OCI-LY7 (cell line): ENCODE data around the gene OR51A2. TPM values are rescaled to one million over a fixed set of nuclear protein-coding genes. Genes with fewer than 3 reads are reported as not detected.

ENCODE experiments used
- BruUV-seq: library from RNA; stranded (reverse); fragments of 400-500 nt; replicated peaks from 2 replicates; lab custom pipeline; 2021; lab: Mats Ljungman, UMichigan
- CTCF ChIA-PET: fragments of 300-600 bp; sonication (Branson Sonifier 250); formaldehyde crosslinking; loops from one replicate; lab custom pipeline; 2022; ENCODE audit warnings: antibody characterized with exemption; ENCODE audit not compliant: unreplicated experiment; lab: Charles Lee
- POLR2A ChIA-PET: fragments of 300-600 bp; sonication (Branson Sonifier 250); formaldehyde crosslinking; loops from one replicate; lab custom pipeline; 2022; ENCODE audit warnings: antibody characterized with exemption; lab: Charles Lee
- DNase-seq: peaks from one replicate; pipeline ENCODE4 v3.0.0-alpha.2; 2015; ENCODE audit warnings: low spot score
- H2AFZ ChIP-seq: fragments of 200-600 bp; sonication (generic), shearing (Covaris generic); 2 replicates; pipeline ENCODE4 v1.6.1; 2014; ENCODE audit warnings: mild to moderate bottlenecking, antibody characterized with exemption, low read length, moderate library complexity
- H3K27ac ChIP-seq: fragments of 200-600 bp; sonication (generic); 2 replicates; pipeline ENCODE4 v1.5.1; 2014; ENCODE audit warnings: mixed run types, low read depth, mild to moderate bottlenecking, moderate library complexity, low read length, inconsistent platforms; ENCODE audit not compliant: poor library complexity, severe bottlenecking
- H3K36me3 ChIP-seq: fragments of 200-600 bp; sonication (generic); 2 replicates; pipeline ENCODE4 v1.6.1; 2014; ENCODE audit warnings: mild to moderate bottlenecking, antibody characterized with exemption, low read length, moderate library complexity, mixed read lengths; ENCODE audit not compliant: insufficient read depth
- H3K4me1 ChIP-seq: fragments of 200-600 bp; sonication (generic); 2 replicates; pipeline ENCODE4 v1.5.1; 2014; ENCODE audit warnings: mild to moderate bottlenecking, low read length; ENCODE audit not compliant: insufficient read depth, poor library complexity, severe bottlenecking
- H3K4me2 ChIP-seq: fragments of 200-600 bp; sonication (generic); 2 replicates; pipeline ENCODE4 v1.6.1; 2014; ENCODE audit warnings: mild to moderate bottlenecking, low read length
- H3K4me3 ChIP-seq: fragments of 200-600 bp; sonication (generic); 2 replicates; pipeline ENCODE4 v1.5.1; 2014; ENCODE audit warnings: mild to moderate bottlenecking, low read depth, low read length; ENCODE audit not compliant: poor library complexity, severe bottlenecking
- H3K79me2 ChIP-seq: fragments of 200-600 bp; sonication (generic); 2 replicates; pipeline ENCODE4 v1.6.1; 2016; ENCODE audit warnings: low read depth, mild to moderate bottlenecking, low read length, moderate library complexity, mixed read lengths; ENCODE audit not compliant: insufficient read depth
- H3K9me2 ChIP-seq: fragments of 200-600 bp; sonication (generic); 2 replicates; pipeline ENCODE4 v1.6.1; 2016; ENCODE audit warnings: mild to moderate bottlenecking, low read length, mixed read lengths; ENCODE audit not compliant: insufficient read depth
- H3K9me3 ChIP-seq: fragments of 200-600 bp; sonication (generic); 2 replicates; pipeline ENCODE4 v1.6.1; 2014; ENCODE audit warnings: mild to moderate bottlenecking, mixed run types, low read length, mixed read lengths
- H4K20me1 ChIP-seq: fragments of 200-600 bp; sonication (generic); 2 replicates; pipeline ENCODE4 v1.6.1; 2014; ENCODE audit warnings: mild to moderate bottlenecking, antibody characterized with exemption, low read length, moderate library complexity, mixed read lengths; ENCODE audit not compliant: insufficient read depth
- EZH2phosphoT487 ChIP-seq: fragments of 200-600 bp; sonication (generic); IDR thresholded peaks from 2 replicates; pipeline ENCODE4 v1.6.1; 2018; ENCODE audit warnings: low read depth, borderline replicate concordance, mild to moderate bottlenecking, mixed run types, antibody characterized with exemption, low read length, moderate library complexity, mixed read lengths
- intact Hi-C: fragments of 100-400 bp; cut with micrococcal nuclease; formaldehyde crosslinking; loops from one replicate; pipeline ENCODE4 v1.10.0; 2022; ENCODE audit not compliant: unreplicated experiment
- total RNA-seq, 2 experiments: library from RNA; depleted of rRNA in 1 of 2; stranded (reverse); fragments of >200 nt in 1 of 2; shearing (Covaris generic) in 1 of 2; gene quantifications; 2 replicates each; pipeline ENCODE4 v1.2.3, GENCODE V29; 2014 to 2022
- TF ChIP-seq, protein P1 (sequence below): fragments of 200-600 bp; sonication (generic); conservative IDR thresholded peaks from 2 replicates; pipeline ENCODE4 v1.5.1; 2014; ENCODE audit warnings: mild to moderate bottlenecking, antibody characterized with exemption, low read length, moderate library complexity, mixed read lengths

The OR51A2 gene
- total RNA-seq, 2 experiments from 2014 or later, result not detected

DNA sequence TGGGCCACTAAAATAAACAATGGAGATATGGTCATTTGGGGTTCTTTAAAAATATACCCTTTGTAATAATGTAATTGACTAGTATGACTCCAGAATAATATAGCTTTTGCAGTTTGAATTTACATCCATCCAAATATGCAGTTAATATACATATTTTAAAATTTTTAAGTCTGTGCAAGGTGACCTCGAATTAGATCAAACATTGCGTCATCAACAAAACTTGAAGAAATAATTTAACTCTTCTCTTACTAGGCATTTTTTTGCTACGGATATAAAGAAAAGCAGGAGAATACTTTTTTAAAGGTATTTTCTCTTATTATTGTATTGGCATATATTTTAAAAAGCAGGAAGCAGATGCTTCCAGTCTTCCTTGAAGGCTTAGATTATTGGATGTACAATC, 18.8 kb downstream of the OR51A2 start:
- H4K20me1 ChIP-seq, result no peaks in the 10 kb centered on the region
- no peak overlapping the region for H3K4me2 ChIP-seq
- no peak overlapping the region for H3K4me3 ChIP-seq
- TF ChIP-seq EZH2phosphoT487, result no peak
- TF ChIP-seq, protein P1, sequence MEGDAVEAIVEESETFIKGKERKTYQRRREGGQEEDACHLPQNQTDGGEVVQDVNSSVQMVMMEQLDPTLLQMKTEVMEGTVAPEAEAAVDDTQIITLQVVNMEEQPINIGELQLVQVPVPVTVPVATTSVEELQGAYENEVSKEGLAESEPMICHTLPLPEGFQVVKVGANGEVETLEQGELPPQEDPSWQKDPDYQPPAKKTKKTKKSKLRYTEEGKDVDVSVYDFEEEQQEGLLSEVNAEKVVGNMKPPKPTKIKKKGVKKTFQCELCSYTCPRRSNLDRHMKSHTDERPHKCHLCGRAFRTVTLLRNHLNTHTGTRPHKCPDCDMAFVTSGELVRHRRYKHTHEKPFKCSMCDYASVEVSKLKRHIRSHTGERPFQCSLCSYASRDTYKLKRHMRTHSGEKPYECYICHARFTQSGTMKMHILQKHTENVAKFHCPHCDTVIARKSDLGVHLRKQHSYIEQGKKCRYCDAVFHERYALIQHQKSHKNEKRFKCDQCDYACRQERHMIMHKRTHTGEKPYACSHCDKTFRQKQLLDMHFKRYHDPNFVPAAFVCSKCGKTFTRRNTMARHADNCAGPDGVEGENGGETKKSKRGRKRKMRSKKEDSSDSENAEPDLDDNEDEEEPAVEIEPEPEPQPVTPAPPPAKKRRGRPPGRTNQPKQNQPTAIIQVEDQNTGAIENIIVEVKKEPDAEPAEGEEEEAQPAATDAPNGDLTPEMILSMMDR, result no peak
- no peaks in the 10 kb centered on the region for H3K79me2 ChIP-seq
- ChIA-PET CTCF (no interaction called here), POLR2A (no interaction called here)
- H3K9me3 ChIP-seq, result no peaks in the 10 kb centered on the region
- DNase-seq, result no peak
- no peak overlapping the region for H2AFZ ChIP-seq
- H3K36me3 ChIP-seq, result no peaks in the 10 kb centered on the region
- H3K27ac ChIP-seq, result no peak overlapping the region
- no TSS peak for BruUV-seq
- intact Hi-C loops, result no loop called here
- no peaks in the 10 kb centered on the region for H3K4me1 ChIP-seq
- no peaks in the 10 kb centered on the region for H3K9me2 ChIP-seq

DNA sequence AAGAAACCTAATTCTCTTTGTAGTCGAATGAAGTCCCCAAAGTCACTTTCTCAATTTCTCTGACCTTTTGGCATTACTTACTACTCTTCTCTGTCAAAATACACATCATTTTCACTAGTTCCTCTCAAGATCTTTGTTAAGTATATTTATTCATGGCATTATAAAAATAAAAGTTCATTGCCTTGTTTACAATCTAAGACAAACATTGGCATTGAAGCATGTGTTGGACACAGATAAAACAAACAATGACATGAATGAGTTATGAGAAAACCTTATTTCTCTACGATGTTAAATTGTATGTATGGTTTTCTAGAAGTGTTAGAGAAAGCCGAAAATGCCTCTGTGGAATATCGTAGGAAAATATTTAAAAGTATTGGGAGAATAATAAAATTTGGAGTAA, 22.8 kb downstream of the OR51A2 start:
- BruUV-seq, result no TSS peak
- H3K9me3 ChIP-seq, result no peaks in the 10 kb centered on the region
- no peaks in the 10 kb centered on the region for H3K4me1 ChIP-seq
- ChIA-PET POLR2A (no interaction called here), CTCF (no interaction called here)
- no peaks in the 10 kb centered on the region for H3K9me2 ChIP-seq
- H3K4me3 ChIP-seq, result no peak overlapping the region
- no peak for TF ChIP-seq EZH2phosphoT487
- TF ChIP-seq, protein P1, result no peak
- no peak for DNase-seq
- H3K36me3 ChIP-seq, result no peaks in the 10 kb centered on the region
- H3K79me2 ChIP-seq, result no peaks in the 10 kb centered on the region
- intact Hi-C loops, result no loop called here
- H3K4me2 ChIP-seq, result no peak overlapping the region
- no peak overlapping the region for H3K27ac ChIP-seq
- H4K20me1 ChIP-seq, result no peaks in the 10 kb centered on the region
- no peak overlapping the region for H2AFZ ChIP-seq

DNA sequence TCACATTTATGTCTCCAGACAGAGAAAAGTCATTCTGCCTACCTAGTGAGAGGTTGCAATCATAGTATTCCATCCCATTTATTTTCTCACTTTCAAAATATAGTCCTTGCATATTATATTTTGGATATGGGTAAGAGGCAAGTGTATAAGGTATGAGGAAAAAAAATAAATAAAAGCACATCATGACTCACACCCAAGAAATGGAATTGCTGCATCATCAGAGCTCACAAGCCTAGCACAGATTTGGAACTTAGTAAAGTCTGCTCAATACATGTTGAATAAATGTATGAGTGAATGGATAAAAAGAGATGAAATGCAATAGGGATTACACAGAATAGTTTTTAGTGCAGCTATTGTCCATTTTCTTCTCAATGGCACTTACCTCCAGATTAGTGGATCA, 28.9 kb downstream of the OR51A2 start:
- Histone ChIP-seq H2AFZ (no peak overlapping the region), H4K20me1 (no peaks in the 10 kb centered on the region), H3K79me2 (no peaks in the 10 kb centered on the region), H3K36me3 (no peaks in the 10 kb centered on the region), H3K4me1 (no peaks in the 10 kb centered on the region), H3K27ac (no peak overlapping the region), H3K9me2 (no peaks in the 10 kb centered on the region), H3K4me3 (no peak overlapping the region), H3K9me3 (no peaks in the 10 kb centered on the region), H3K4me2 (no peak overlapping the region)
- no TSS peak for BruUV-seq
- no peak for TF ChIP-seq EZH2phosphoT487
- TF ChIP-seq, protein P1, result no peak
- DNase-seq, result no peak
- intact Hi-C loops, result no loop called here
- ChIA-PET POLR2A (no interaction called here), CTCF (no interaction called here)
